Stimulated activated CD8-positive, alpha-beta memory T cell treated with anti-CD3 and anti-CD28 coated beads, Interleukin-15, amount 100 ng/mL, for 1 hour (primary cell): ENCODE results near the gene UQCR10.

ENCODE experiments used
- DNase-seq: peaks from one replicate; pipeline ENCODE4 v3.0.0-alpha.2; 2020; ENCODE audit warnings: low read depth

UQCR10 gene

DNA sequence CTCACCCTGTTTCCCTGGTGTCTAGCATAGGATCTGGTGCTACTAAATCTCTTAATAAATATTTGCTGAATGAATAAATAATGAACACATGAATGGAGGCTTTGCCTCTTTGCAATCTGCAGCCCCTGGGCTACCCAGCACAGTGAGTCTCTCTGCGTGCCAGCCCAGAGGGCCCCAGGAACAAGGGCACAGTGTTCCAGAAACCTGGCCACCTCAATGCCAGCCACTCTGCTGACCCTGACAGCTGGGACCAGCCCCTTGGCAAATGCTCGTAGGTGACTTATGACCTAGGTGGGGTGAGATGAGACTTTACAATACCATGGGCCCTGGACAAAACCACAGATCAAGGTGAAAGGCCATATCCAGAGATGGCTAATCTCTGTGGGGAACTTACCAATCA, 31.6 kb downstream of the UQCR10 start:
- DNase-seq, result no peak

DNA sequence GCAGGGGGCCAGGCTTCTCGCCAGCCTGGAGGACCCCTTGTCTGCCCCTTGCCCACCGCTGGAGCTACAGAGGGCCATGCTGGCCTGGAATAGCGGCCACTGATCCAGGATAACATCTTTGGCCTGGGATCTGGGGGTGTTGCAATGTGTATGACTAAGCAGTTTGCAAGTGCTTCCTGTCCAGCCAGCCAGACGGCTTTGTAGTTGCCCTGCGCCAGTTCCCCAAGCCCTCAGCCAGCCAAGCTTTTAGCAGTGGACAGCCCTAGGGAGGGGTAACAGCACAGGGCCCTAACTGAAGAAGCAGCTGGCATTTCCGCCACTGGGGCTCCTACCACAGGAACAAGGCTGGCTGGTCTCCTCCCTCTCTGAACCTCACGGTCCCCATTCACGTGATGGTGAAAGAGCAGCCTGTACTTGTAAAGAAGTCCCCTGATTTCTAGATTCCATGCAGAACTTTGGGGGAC, 32.1 kb downstream of the UQCR10 start:
- no peak for DNase-seq

DNA sequence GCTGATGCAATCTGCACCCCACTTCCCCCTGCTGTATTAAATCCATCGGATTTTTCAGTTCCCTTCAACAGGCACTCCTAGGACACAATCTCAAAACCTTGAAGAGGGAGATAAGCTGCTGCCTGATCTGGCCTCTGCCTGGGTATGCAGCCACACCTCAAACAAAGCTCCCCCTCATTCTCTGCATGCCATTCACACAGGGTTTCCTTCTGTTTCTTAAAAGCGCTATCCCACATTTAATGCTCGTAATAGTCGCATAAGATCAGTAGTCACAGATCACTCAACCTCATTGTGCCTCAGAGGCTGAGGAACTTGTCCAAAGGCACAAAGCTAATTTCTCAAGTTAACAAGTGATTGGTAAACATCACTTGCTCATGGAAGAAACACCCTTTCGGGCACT, 34.0 kb downstream of the UQCR10 start:
- no peak for DNase-seq

DNA sequence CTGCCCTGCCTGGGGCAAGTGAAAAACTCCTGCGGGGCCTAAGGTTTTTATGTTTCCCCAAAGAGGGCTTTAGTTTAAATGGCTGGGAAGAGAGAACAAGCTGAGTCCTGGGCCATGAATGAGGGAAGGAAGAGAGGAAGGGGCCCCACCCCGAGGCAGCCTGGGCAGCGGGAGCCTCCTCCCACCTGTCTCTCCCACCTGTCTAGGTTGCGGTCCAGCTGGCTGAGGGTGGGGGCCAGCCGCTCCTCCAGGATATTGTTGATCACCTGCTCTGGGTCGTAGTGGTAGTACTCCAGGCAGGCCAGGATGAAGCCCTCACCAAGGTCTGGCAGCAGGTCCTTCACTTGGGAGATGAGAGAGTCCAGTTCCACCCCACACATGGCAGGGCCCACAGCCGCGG, 34.6 kb downstream of the UQCR10 start:
- no peak for DNase-seq

DNA sequence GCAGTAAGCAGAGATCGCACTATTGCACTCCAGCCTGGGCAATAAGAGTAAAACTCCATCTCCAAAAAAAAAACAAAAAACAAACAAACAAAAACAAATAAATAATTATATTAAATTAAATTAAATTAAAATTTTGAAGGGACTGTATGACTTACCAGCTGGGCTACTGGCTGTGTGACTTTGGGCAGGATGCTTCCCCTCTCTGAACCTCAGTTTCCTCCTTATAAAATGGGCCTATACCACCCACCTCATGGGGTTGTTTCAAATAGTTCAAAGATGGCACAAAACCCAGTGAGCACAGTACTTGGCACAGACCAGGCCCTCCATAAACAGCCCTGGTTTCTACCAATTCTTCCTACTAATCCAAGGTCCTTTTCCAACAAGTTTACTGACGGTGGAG, 36.0 kb downstream of the UQCR10 start:
- no peak for DNase-seq

DNA sequence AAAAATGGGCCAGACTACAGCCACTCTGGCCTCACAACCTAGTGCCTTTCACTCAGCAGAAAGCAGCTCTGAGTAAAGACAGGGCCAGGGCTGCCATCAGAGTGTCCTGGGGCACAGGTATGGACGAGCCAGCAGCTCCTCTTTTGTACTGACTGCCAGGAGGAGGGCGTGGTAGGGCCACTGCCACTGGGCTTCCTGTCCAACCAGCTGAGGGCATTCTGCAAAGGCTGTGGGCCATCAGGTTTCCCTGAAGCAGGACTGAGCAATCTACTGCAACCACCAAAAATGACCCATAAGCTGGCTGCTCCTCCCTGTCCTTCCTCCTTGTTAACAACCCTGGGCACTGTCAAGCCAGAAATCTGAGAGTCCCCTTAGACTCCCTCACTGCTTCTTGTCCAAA, 37.8 kb downstream of the UQCR10 start:
- no peak for DNase-seq

DNA sequence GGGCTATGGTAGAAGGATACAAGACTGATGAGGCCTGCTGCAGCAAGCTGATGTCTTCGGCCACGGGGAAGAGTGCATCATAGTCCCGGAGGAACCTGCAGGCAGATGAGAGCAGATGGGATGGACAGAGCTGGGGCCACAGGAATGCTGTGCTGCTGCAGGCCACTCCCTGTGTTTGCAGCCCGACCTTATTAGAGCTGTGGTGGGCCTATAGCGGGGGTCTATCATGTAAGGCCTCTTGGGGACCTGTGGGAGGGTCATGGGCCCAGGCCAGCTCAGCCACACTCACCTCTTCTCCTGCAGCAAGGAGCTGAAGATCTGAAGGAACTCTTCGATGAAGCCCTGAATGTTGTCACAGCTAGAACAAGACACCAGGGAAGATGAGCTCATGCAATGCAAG, 39.0 kb downstream of the UQCR10 start:
- DNase-seq, result no peak

DNA sequence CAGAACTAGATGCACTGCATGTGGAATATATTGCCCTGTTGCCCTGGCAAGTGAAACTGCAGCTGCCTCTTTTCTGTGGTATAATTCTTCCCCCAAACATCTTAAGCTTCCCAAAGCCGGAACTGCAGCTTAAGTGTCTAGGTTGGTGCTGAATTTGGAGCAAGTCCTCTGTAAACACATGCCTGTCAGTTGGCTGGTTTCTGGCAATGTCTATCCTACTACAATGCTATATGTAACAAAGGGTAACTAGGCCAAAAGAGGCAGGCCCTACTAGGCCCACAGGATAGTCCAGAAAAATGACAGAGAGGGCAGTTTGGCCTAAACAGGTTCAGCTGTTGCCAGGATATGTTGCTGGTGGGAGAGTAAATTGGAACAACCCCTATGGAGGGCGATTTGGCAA, 43.0 kb downstream of the UQCR10 start:
- DNase-seq, result no peak

DNA sequence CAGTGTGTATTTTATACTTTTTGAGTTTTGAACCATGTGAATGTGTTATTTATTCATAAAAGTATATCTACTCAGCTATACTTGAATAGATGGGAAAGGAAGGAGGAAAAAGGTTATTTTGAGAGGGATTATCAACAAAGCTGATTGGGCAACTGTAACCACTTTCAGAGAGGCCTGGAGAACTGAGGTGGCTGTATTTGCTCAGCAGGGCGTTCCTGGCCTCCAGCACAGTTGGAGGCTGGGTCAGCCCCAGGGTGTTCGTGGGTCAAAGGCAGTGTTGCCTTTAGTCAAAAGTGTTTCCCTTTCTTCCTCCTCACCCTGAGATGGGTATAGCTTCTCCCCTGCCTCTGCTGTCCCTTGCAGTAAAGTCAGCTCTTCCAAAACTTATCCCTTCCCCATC, 44.2 kb downstream of the UQCR10 start:
- DNase-seq, result no peak

DNA sequence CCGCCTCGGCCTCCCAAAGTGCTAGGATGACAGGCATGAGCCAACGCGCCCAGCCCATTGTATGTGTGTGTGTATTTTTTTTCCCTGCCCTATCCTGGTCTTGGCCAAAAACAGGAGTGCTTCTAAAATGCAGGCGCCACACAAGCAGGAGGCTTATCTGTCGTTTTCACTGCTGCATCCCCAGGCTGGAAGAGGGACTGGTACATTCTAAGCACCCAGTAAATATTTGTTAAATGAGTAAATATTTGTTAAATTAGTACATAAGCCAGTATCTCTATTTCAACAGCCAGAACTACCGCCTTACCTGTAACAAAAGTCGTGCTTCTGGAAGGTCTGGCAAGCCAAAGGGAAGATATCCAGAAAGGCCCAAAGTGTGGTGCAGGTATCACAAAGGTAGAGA, 46.0 kb downstream of the UQCR10 start:
- DNase-seq, result no peak

DNA sequence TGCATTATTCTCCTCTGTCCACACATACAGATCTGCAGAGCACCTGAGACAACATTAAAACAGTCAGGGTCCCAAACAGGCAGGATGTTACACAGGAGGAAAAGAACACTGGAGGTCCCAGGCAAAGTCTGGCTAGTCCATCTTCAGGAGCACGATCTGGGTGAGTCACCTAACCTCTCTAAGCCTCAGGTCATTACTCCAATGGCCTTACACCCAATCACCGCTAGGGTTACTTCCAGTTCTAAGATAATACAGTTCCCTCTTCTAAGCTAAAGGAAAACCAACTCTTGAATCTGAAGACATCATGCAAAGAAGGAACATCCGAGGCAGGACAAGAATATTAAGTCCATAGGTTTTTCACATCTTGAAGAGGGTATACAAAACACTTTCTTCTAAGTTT, 46.4 kb downstream of the UQCR10 start:
- no peak for DNase-seq

DNA sequence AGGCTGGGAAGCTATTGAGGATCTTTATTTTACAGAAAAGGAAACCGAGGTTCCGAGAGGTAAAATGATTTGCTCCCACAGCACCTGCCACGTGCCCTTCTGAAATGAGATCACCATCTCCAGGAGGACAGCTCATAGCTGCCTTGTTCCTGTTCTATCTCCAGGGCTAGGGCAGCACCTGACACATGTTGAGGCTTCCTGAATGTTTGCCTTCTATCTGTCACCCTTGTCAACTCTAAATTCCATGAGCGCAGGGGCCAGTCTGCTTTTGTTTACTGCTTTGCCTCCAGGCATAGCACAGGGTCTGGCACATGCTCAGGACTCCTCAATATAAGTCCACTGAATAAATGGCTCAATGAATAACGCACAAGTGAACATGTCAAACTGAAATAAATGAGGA, 46.8 kb downstream of the UQCR10 start:
- no peak for DNase-seq

DNA sequence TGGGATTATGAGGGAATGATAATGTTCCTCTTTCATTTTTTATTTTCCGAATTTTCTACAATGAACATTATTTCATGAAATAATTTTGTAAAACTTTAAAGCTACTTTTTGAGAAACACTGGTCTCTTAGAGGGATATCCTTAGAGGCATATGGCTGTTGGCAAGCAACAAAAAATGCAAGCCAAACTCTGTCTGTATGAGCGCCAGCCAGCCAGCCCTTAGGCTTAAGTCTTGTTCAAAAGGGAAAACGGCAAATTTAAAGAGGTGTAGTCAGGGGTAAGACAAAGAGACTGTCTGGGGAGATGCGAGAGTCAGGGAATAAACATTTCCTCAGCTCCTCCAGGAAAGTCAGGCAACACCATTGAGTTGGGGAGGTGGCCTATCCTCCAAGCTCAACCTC, 48.4 kb downstream of the UQCR10 start:
- no peak for DNase-seq

DNA sequence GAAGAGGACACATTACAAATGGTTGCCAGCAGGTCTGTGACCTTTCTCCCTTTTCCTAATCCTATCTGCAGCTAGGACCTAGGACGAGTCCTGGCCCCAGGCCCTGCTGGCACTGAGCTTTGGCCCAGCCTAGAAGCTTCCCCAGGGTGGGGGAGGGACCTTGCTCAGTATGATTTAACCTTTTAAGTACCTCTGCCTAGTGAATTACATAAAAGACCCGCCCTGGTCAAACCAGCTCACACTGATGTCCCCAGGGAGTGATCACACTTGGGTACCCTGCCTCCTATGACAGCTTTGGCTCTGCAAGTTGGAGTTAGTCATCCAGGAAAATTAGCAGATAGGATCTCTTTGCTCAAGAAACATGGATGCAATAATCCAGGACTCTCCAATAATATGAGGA, 49.0 kb downstream of the UQCR10 start:
- DNase-seq, result no peak

DNA sequence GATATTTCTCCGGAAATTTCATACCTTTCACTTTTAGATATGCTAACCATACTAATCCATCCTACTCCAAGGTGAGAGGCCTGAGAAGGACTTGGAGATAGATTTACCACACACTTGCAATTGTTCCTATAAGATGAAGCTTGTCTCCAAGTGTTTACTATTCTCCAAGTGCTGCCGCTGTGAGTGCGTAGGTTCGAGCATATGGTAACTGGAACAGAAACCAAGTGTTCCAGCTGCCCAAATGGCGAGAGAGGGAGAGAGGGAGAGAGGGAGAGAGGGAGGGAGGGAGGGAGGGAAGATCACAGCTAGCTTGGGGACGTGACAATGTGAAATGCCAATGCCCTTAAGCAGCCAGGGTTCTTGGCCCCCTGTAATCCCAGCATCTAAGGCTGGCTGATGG, 49.4 kb downstream of the UQCR10 start:
- no peak for DNase-seq

DNA sequence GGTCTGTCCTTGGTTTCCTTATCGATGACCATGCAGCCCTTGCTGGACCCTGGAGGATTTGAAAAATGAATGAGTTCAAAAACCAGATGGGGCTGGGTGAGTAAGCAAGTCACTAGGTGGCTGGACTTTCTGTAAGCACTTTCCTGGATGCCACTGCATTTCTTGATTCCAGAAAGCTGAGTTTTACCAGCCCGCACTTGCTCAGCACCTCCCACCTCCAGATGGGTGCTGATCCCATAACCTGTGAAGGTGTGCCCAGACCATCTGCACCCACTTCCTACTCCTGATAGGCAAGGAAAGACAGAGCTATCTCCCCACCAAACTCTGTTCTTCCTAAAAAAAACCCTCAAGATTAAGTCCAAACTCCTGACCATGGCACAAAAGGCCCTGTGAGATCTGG, 49.8 kb downstream of the UQCR10 start:
- DNase-seq, result no peak

DNA sequence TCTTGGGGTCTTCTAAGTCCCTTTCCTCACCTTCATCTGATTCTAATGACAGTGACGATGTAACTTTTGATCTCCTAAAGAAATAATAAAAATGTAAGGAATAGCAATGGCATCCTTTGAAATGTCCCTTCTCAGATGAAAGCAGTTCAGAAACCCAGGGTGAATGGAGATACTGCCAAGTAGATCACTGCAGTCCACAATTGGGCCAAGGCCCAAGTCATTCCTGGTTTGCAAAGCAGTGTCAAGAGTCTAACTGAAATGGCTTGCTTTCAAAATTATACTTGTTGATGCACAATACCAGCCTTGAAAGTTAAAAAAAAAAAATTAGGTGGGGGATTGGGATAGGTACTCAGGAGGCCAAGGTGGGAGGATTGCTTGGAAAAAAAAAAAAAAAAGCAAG, 50.6 kb downstream of the UQCR10 start:
- DNase-seq, result no peak

DNA sequence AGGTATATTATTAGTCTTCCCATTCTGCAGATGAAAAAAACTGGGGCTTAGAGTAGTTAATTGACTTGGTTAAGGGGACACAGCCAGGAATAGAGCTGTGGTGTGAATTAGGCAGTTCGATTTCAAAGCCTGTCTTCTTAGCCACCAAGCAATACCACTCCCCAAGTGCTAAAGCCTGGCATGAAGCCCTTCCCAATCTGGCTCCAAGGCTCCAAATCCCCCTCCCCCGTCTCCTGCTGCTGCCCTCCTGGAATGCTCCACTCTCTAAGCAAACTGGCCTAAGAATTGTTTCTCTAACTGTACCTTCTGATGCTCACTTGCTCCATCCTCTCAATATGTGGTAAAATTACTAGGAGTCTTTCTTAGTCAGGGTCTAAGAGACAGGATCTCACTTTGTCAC, 52.3 kb downstream of the UQCR10 start:
- DNase-seq, result no peak
